HG03025 (cell line): Measurements from ENCODE around the gene CLCN1.
A peak's percentile ranks its signal among the peaks of the same experiment; 100 is the strongest.

Experiments used
- ATAC-seq: cut with Tn5 transposase; IDR thresholded peaks from one replicate; pipeline ENCODE4 v1.9.1; 2021; ENCODE audit warnings: mild to moderate bottlenecking, moderate library complexity; ENCODE audit not compliant: unreplicated experiment, low FRiP score

CLCN1 gene

GRCh38 chr7:143361552-143362130 is 45.7 kb downstream of the CLCN1 start:
- no peak for ATAC-seq

- no peak for ATAC-seq
Observed at GRCh38 chr7:143362131-143363015, 46.5 kb downstream of the CLCN1 start, which contains the start of gene FAM131B. FAM131B (minus strand) TSS chr7:143362713; CDS start chr7:143362603, 110 bp downstream.

- no peak for ATAC-seq
Observed at GRCh38 chr7:143363016-143363937, 47.4 kb downstream of the CLCN1 start.

- ATAC-seq: no peak
Observed at GRCh38 chr7:143367972-143368371, 52.1 kb downstream of the CLCN1 start.

GRCh38 chr7:143368387-143368786 is 52.5 kb downstream of the CLCN1 start:
- no peak for ATAC-seq

GRCh38 chr7:143369678-143370651 is 54.1 kb downstream of the CLCN1 start:
- no peak for ATAC-seq

GRCh38 chr7:143372070-143372469 is 56.2 kb downstream of the CLCN1 start:
- no peak for ATAC-seq

GRCh38 chr7:143373255-143373794 is 57.4 kb downstream of the CLCN1 start:
- ATAC-seq: no peak

- no peak for ATAC-seq
Observed at GRCh38 chr7:143374561-143374960, 58.6 kb downstream of the CLCN1 start.

GRCh38 chr7:143375298-143376034 is 59.6 kb downstream of the CLCN1 start:
- no peak for ATAC-seq

GRCh38 chr7:143376396-143376795 is 60.5 kb downstream of the CLCN1 start:
- no peak for ATAC-seq

- peak; percentile 1 for ATAC-seq
Observed at GRCh38 chr7:143379611-143380259, 63.8 kb downstream of the CLCN1 start.

- peak; percentile 61 for ATAC-seq
Observed at GRCh38 chr7:143380260-143380645, 64.3 kb downstream of the CLCN1 start.

GRCh38 chr7:143380646-143381426 is 64.9 kb downstream of the CLCN1 start, which contains the start of gene ZYX:
ZYX (plus strand) TSS chr7:143381345; CDS start chr7:143381572, 227 bp downstream.
- ATAC-seq: peak; percentile 78

- ATAC-seq: peak; percentile 6
Observed at GRCh38 chr7:143381427-143382125, 65.7 kb downstream of the CLCN1 start.

GRCh38 chr7:143382126-143382790 is 66.3 kb downstream of the CLCN1 start:
- no peak for ATAC-seq
